Kidney epithelial cell (primary cell): ENCODE results near the gene OPRD1. TPM values are rescaled to one million over a fixed set of nuclear protein-coding genes. Genes with fewer than 3 reads are reported as not detected.

Experiments
- DNase-seq: peaks from one replicate; pipeline ENCODE4 v3.0.0-alpha.2; 2010; ENCODE audit warnings: low read depth
- H3K27me3 ChIP-seq: 2 replicates; pipeline ENCODE4 v1.6.0; 2011; ENCODE audit warnings: low read length; ENCODE audit not compliant: control insufficient read depth, insufficient read depth
- H3K36me3 ChIP-seq: 2 replicates; pipeline ENCODE4 v1.5.1; 2011; ENCODE audit warnings: low read length; ENCODE audit not compliant: control insufficient read depth, insufficient read depth
- H3K4me3 ChIP-seq: 2 replicates; pipeline ENCODE4 v1.5.1; 2011; ENCODE audit warnings: low read depth, mild to moderate bottlenecking, control low read depth, low read length
- total RNA-seq: library from RNA; depleted of rRNA; stranded (reverse); fragments of >200 nt; gene quantifications from 2 replicates; pipeline ENCODE4 v1.2.3, GENCODE V29; 2015
- TF ChIP-seq, protein P1 (sequence below): IDR thresholded peaks from 2 replicates; pipeline ENCODE4 v1.5.1; 2011; ENCODE audit warnings: mild to moderate bottlenecking, moderate library complexity, low read length, control low read depth, inconsistent platforms; ENCODE audit not compliant: insufficient read depth, poor library complexity, severe bottlenecking

The OPRD1 gene
- total RNA-seq, 1 donor from 2014 or later, result 0.21 TPM

DNA sequence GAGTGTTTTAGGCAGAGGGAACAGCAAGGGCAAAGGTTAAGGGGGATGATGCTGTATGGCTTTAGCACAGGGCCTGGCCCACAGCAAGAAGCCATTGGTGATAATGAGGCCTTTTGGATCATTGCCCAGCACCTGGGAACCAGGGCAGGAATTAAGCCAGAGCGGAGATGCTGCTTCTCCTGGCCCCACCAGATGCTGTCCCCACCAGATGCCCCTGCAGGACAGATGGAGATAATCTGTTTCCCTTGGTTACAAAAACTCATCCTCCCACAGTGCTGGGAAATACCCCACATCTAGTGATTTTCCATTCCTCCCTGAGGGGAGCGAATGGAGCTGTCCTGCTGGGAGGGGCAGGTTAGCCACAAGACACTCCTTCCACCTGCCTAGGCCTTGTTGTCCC, 18.8 kb downstream of the OPRD1 start:
- TF ChIP-seq, protein P1, sequence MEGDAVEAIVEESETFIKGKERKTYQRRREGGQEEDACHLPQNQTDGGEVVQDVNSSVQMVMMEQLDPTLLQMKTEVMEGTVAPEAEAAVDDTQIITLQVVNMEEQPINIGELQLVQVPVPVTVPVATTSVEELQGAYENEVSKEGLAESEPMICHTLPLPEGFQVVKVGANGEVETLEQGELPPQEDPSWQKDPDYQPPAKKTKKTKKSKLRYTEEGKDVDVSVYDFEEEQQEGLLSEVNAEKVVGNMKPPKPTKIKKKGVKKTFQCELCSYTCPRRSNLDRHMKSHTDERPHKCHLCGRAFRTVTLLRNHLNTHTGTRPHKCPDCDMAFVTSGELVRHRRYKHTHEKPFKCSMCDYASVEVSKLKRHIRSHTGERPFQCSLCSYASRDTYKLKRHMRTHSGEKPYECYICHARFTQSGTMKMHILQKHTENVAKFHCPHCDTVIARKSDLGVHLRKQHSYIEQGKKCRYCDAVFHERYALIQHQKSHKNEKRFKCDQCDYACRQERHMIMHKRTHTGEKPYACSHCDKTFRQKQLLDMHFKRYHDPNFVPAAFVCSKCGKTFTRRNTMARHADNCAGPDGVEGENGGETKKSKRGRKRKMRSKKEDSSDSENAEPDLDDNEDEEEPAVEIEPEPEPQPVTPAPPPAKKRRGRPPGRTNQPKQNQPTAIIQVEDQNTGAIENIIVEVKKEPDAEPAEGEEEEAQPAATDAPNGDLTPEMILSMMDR, result no peak
- no peak for DNase-seq
- H3K4me3 ChIP-seq, result no peak overlapping the region
- H3K36me3 ChIP-seq, result no peaks in the 10 kb centered on the region
- no peaks in the 10 kb centered on the region for H3K27me3 ChIP-seq

DNA sequence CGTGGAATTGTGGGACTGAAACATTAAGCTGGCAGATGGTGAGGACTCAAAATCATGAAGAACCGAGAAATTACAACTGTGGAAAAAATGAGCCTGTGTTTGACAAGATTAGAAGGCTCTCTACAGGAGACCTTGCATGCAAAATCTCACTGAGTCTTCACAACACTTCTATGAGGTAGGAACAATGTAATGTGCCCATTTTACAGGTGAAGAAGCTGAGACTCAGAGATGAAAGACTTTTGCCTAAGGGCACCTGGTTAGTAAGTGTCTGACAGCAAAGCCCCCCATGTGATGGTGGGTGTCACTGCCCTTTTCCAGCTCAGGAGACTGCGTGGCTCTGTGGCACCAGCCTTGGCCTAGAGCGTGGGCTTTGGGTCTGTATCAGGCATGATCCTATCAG, 21.0 kb downstream of the OPRD1 start:
- DNase-seq, result no peak
- TF ChIP-seq, protein P1, result no peak
- Histone ChIP-seq H3K4me3 (no peak overlapping the region), H3K27me3 (no peaks in the 10 kb centered on the region), H3K36me3 (no peaks in the 10 kb centered on the region)

DNA sequence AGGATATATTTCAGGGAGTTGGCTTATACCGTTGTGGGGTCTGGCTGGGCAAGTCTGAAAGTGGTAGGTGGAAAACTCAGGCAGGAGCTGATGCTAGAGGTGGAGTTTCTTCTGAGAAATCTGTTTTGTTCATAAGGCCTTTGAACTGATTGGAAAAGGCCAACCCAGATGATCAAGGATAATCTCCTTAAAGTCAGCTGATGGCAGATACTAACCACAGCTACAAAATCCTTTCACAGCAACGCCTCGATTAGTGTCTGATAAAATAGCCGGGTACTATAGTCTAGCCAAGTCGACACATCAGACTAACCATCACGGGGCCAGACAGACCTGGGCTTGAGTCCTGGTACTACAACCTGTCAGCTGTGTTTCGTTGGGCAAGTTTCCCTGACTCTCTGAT, 21.4 kb downstream of the OPRD1 start:
- TF ChIP-seq, protein P1, result no peak
- Histone ChIP-seq H3K27me3 (no peaks in the 10 kb centered on the region), H3K36me3 (no peaks in the 10 kb centered on the region), H3K4me3 (no peak overlapping the region)
- no peak for DNase-seq

DNA sequence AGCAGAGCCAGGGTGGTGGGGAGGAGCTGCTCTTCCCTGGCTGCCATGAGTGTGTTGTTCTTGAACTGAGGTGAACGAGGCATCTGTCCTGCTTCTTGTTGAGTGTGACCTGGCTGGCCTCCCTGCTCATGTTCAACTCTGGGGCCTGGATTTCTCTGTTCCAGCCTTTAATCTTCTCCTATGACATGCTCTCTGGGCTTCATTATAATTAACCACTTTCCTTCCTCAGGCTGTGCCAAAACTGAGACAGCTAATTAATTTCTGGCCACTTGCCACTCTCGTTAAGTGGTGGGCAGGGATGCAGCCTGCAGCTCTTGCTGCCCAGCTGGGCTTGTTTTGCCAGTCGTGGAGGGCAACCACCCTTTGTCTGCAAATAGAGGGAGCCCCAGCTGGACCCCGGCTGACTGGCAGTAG, 23.3 kb downstream of the OPRD1 start:
- DNase-seq, result no peak
- no peak overlapping the region for H3K4me3 ChIP-seq
- TF ChIP-seq, protein P1, result no peak
- H3K27me3 ChIP-seq, result peaks cover 4% of the 10 kb centered on the region
- no peaks in the 10 kb centered on the region for H3K36me3 ChIP-seq

DNA sequence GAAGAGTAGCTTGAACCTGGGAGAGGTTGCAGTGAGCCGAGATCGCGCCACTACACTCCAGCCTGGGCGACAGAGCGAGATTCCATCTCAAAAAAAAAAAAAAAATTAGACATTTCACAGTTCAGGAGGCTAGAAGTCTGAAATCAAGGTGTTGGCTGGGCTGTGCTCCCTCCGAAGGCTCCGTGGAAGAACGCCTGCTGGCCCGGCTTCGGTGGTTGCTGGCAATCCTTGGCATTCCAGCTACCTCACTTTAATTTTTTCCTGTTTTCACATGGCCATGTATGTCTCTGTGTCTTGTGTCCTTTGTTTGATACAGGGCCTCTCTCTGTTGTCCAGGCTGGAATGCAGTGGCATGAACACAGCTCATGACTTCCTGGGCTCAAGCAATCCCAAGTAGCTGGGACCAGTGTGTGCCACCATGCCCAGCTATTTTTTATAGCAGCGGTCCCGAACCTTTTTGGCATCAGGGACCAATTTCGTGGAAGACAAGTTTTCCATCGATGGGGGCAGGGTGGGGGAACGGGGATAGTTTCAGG, 24.5 kb downstream of the OPRD1 start:
- TF ChIP-seq, protein P1, result no peak
- H3K27me3 ChIP-seq, result peaks cover 4% of the 10 kb centered on the region
- H3K36me3 ChIP-seq, result no peaks in the 10 kb centered on the region
- no peak overlapping the region for H3K4me3 ChIP-seq
- DNase-seq, result no peak

DNA sequence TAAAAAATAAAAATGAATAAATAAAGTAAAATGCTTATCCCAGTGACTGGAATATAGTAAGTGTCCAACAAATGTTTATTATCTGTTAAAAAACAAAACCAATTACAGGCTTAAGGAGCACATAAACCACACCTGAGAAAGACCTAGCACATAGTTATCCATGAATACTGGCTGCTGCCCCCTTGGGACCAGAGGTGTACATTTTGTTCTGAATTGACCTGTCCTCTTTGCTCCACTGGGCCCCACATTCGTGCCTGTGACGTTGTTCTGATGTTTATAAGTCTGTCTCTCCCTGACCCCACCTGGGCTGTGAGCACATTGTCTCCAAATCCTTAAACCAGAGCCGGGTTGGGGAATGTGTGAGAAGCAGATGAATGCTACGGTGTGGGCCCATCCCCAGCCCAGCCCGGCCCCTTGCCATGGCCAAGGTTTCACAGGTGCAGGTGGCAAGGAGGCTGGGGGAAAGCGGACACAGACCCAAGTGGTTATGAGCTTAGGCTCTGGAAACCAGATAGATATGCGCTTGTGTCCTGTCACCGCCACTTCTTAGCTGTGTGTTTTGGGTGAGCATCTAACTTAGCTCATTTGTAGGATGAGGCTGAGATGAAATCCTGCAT, 29.1 kb downstream of the OPRD1 start:
- DNase-seq, result no peak
- TF ChIP-seq, protein P1, result no peak
- H3K4me3 ChIP-seq, result no peak overlapping the region
- no peaks in the 10 kb centered on the region for H3K36me3 ChIP-seq
- H3K27me3 ChIP-seq, result peaks cover 4% of the 10 kb centered on the region
